Measurements from ENCODE around the gene ZNF774.

The ZNF774 gene

GRCh38 chr15:90327311-90327710 lies 24.8 kb upstream of the ZNF774 start:
- H2AFZ ChIP-seq, result no peak overlapping the region
- H3K79me2 ChIP-seq, result no peaks in the 10 kb centered on the region
- no peaks in the 10 kb centered on the region for H3K27me3 ChIP-seq (ENCODE audit: control insufficient read depth, insufficient read depth, low read length)
- no peaks in the 10 kb centered on the region for H3K9me3 ChIP-seq (ENCODE audit: control insufficient read depth, low read length)
- H3K9ac ChIP-seq, result no peak overlapping the region
- H3K27ac ChIP-seq, result no peak overlapping the region
- H3K4me1 ChIP-seq, result no peaks in the 10 kb centered on the region
- TF ChIP-seq CTCF (IDR thresholded peaks at IDR 0.05), result no peak
- H3K4me3 ChIP-seq (ENCODE audit: low read depth, low read length), result no peak overlapping the region
- no peaks in the 10 kb centered on the region for H3K36me3 ChIP-seq (ENCODE audit: control insufficient read depth, insufficient read depth, low read length)
- H3K4me2 ChIP-seq (ENCODE audit: low read length), result no peak overlapping the region

GRCh38 chr15:90334304-90334731 lies 17.8 kb upstream of the ZNF774 start:
- H3K27ac ChIP-seq, result no peak overlapping the region
- H2AFZ ChIP-seq, result no peak overlapping the region
- no peaks in the 10 kb centered on the region for H3K36me3 ChIP-seq (ENCODE audit: control insufficient read depth, insufficient read depth, low read length)
- no peaks in the 10 kb centered on the region for H3K9me3 ChIP-seq (ENCODE audit: control insufficient read depth, low read length)
- H3K9ac ChIP-seq, result no peak overlapping the region
- H3K4me3 ChIP-seq (ENCODE audit: low read depth, low read length), result no peak overlapping the region
- no peaks in the 10 kb centered on the region for H3K27me3 ChIP-seq (ENCODE audit: control insufficient read depth, insufficient read depth, low read length)
- no peak for TF ChIP-seq CTCF (IDR thresholded peaks at IDR 0.05)
- H3K79me2 ChIP-seq, result no peaks in the 10 kb centered on the region
- no peaks in the 10 kb centered on the region for H3K4me1 ChIP-seq
- H3K4me2 ChIP-seq (ENCODE audit: low read length), result no peak overlapping the region

DNA sequence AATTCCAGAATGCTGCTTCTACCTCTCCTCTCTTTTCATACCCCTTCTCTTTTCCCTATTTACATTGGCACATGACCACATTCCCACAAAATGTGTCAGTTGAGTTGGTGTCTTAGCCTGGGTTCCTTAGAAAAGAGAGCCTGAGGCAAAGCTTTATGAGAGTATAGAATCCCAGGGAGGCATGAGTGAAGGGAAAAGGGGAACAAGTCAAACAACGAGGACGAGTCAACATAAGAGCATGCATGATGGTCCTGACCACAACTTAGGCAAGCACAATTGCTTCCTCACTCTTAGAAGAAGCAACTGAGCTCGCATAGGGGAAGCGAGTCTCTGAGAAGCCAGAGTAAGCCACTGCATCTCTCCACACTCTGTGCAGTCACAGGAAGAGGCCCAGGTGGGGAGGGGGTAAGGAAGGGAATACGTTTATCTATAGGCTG lies 15.4 kb upstream of the ZNF774 start:
- Histone ChIP-seq H3K36me3 (ENCODE audit: control insufficient read depth, insufficient read depth, low read length) (no peaks in the 10 kb centered on the region), H3K9me3 (ENCODE audit: control insufficient read depth, low read length) (no peaks in the 10 kb centered on the region), H3K4me2 (ENCODE audit: low read length) (no peak overlapping the region), H3K27ac (no peak overlapping the region), H3K4me3 (ENCODE audit: low read depth, low read length) (no peak overlapping the region), H3K9ac (no peak overlapping the region), H3K4me1 (no peaks in the 10 kb centered on the region), H3K27me3 (ENCODE audit: control insufficient read depth, insufficient read depth, low read length) (no peaks in the 10 kb centered on the region), H2AFZ (no peak overlapping the region), H3K79me2 (no peaks in the 10 kb centered on the region)
- no peak for TF ChIP-seq CTCF (IDR thresholded peaks at IDR 0.05)

DNA sequence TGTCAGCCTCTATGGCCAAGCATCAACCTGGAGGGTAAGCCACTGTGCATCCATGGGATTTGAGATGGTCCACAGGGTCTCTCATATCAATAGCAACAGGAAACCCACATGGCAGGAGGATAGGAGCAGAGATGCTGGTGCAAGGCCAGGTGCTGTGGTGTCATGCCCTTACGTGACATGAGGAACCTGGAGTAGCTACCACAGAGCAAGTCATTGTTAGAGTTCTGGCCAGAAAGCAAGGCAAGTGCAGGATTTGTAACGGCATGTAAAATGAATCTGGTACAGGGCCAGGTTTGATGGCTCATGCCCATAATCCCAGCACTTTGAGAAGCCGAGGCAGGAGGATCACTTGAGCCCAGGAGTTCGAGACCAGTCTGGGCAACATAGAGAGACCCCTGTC lies 14.8 kb upstream of the ZNF774 start:
- no peak overlapping the region for H3K27ac ChIP-seq
- no peaks in the 10 kb centered on the region for H3K79me2 ChIP-seq
- no peaks in the 10 kb centered on the region for H3K4me1 ChIP-seq
- H2AFZ ChIP-seq, result no peak overlapping the region
- H3K9ac ChIP-seq, result no peak overlapping the region
- H3K4me3 ChIP-seq (ENCODE audit: low read depth, low read length), result no peak overlapping the region
- no peaks in the 10 kb centered on the region for H3K27me3 ChIP-seq (ENCODE audit: control insufficient read depth, insufficient read depth, low read length)
- no peaks in the 10 kb centered on the region for H3K9me3 ChIP-seq (ENCODE audit: control insufficient read depth, low read length)
- no peak for TF ChIP-seq CTCF (IDR thresholded peaks at IDR 0.05)
- no peak overlapping the region for H3K4me2 ChIP-seq (ENCODE audit: low read length)
- no peaks in the 10 kb centered on the region for H3K36me3 ChIP-seq (ENCODE audit: control insufficient read depth, insufficient read depth, low read length)

GRCh38 chr15:90338532-90338931 lies 13.6 kb upstream of the ZNF774 start:
- H3K4me2 ChIP-seq (ENCODE audit: low read length), result no peak overlapping the region
- no peak overlapping the region for H3K4me3 ChIP-seq (ENCODE audit: low read depth, low read length)
- H3K27me3 ChIP-seq (ENCODE audit: control insufficient read depth, insufficient read depth, low read length), result no peaks in the 10 kb centered on the region
- no peak overlapping the region for H3K9ac ChIP-seq
- no peaks in the 10 kb centered on the region for H3K9me3 ChIP-seq (ENCODE audit: control insufficient read depth, low read length)
- H3K79me2 ChIP-seq, result no peaks in the 10 kb centered on the region
- no peak for TF ChIP-seq CTCF (IDR thresholded peaks at IDR 0.05)
- H3K36me3 ChIP-seq (ENCODE audit: control insufficient read depth, insufficient read depth, low read length), result no peaks in the 10 kb centered on the region
- H3K4me1 ChIP-seq, result no peaks in the 10 kb centered on the region
- no peak overlapping the region for H3K27ac ChIP-seq
- H2AFZ ChIP-seq, result no peak overlapping the region

All from parathyroid adenoma (tissue), 2 donors.